HEK293T (cell line): ENCODE results near the gene FHIT.

ENCODE experiments used
- CTCF ChIA-PET: fragments of 350-600 bp; formaldehyde crosslinking; extraction: SDS; loops from one replicate; lab custom pipeline; 2021; ENCODE audit warnings: antibody characterized with exemption, inconsistent platforms; lab: Yijun Ruan, JAX
- POLR2A ChIA-PET: fragments of 350-600 bp; formaldehyde crosslinking; extraction: SDS; loops from one replicate; lab custom pipeline; 2020; ENCODE audit warnings: antibody characterized with exemption, inconsistent platforms; lab: Yijun Ruan, JAX
- DNase-seq: peaks from one replicate; pipeline ENCODE4 v3.0.0; 2012; ENCODE audit warnings: mixed read lengths; ENCODE audit errors: extremely low spot score
- ARNT ChIP-seq: fragments of 450-650 bp; IDR thresholded peaks from 2 replicates; pipeline ENCODE4 v1.6.1; 2017; ENCODE audit warnings: mild to moderate bottlenecking
- BHLHE40 ChIP-seq: fragments of 450-650 bp; IDR thresholded peaks from 2 replicates; pipeline ENCODE4 v1.6.1; 2016; ENCODE audit warnings: mild to moderate bottlenecking, moderate library complexity, borderline replicate concordance
- CTBP1 ChIP-seq: fragments of 450-650 bp; IDR thresholded peaks from 2 replicates; pipeline ENCODE4 v1.6.1; 2016; ENCODE audit warnings: borderline replicate concordance
- ELF4 ChIP-seq: fragments of 450-650 bp; IDR thresholded peaks from 2 replicates; pipeline ENCODE4 v1.6.1; 2017; ENCODE audit warnings: antibody characterized with exemption
- FOXA1 ChIP-seq: fragments of 450-650 bp; IDR thresholded peaks from 2 replicates; pipeline ENCODE4 v1.6.1; 2016; ENCODE audit warnings: mild to moderate bottlenecking
- FOXK2 ChIP-seq: fragments of 450-650 bp; IDR thresholded peaks from 2 replicates; pipeline ENCODE4 v1.6.1; 2016; ENCODE audit warnings: mild to moderate bottlenecking
- FOXM1 ChIP-seq: fragments of 450-650 bp; IDR thresholded peaks from 2 replicates; pipeline ENCODE4 v1.6.1; 2017; ENCODE audit warnings: mild to moderate bottlenecking, borderline replicate concordance
- HDGF ChIP-seq: fragments of 450-650 bp; IDR thresholded peaks from 2 replicates; pipeline ENCODE4 v1.6.1; 2017; ENCODE audit warnings: antibody characterized with exemption, borderline replicate concordance
- L3MBTL2 ChIP-seq: fragments of 450-650 bp; conservative IDR thresholded peaks from 2 replicates; pipeline ENCODE4 v1.6.1; 2016; ENCODE audit warnings: mild to moderate bottlenecking
- LEF1 ChIP-seq: fragments of 450-650 bp; IDR thresholded peaks from 2 replicates; pipeline ENCODE4 v1.6.1; 2017; ENCODE audit warnings: mild to moderate bottlenecking, borderline replicate concordance
- NFRKB ChIP-seq: fragments of 450-650 bp; IDR thresholded peaks from 2 replicates; pipeline ENCODE4 v1.6.1; 2016; ENCODE audit warnings: mild to moderate bottlenecking, moderate library complexity
- SP1 ChIP-seq: fragments of 450-650 bp; IDR thresholded peaks from 2 replicates; pipeline ENCODE4 v1.6.1; 2017
- SUZ12 ChIP-seq: fragments of 450-650 bp; IDR thresholded peaks from 2 replicates; pipeline ENCODE4 v1.6.1; 2016; ENCODE audit warnings: mild to moderate bottlenecking
- TARDBP ChIP-seq: fragments of 450-650 bp; IDR thresholded peaks from 2 replicates; pipeline ENCODE4 v1.6.1; 2016
- ZNF384 ChIP-seq: fragments of 450-650 bp; IDR thresholded peaks from 2 replicates; pipeline ENCODE4 v1.6.1; 2016
- TF ChIP-seq, protein P1 (sequence below): fragments of 450-650 bp; IDR thresholded peaks from 2 replicates; pipeline ENCODE4 v1.6.1; 2016

Gene FHIT

DNA sequence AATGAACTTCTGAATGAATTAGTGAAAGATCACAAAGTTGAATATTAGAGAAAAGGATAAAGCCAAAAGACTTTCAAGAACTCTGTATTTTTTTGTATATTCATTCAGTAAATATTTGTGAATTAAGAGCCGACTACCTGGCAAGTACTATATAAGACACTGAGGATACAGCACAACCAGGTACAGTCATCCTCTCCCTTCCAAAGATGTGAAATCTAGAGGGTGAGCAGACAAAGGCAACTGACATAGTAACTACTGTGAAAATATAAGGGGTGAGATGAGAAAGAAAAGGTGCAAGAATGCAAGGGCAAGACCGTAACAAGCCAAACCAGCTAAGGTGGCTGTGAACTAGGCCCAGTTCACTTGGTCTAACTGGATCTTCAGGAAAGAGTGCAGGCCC is 1226.9 kb downstream of the FHIT start:
- TF ChIP-seq SUZ12 (no peak), FOXK2 (no peak), L3MBTL2 (no peak), ARNT (no peak), ELF4 (no peak), BHLHE40 (no peak), SP1 (no peak), NFRKB (no peak), FOXA1 (no peak), TARDBP (no peak), HDGF (no peak), LEF1 (no peak), FOXM1 (no peak)
- TF ChIP-seq, protein P1, sequence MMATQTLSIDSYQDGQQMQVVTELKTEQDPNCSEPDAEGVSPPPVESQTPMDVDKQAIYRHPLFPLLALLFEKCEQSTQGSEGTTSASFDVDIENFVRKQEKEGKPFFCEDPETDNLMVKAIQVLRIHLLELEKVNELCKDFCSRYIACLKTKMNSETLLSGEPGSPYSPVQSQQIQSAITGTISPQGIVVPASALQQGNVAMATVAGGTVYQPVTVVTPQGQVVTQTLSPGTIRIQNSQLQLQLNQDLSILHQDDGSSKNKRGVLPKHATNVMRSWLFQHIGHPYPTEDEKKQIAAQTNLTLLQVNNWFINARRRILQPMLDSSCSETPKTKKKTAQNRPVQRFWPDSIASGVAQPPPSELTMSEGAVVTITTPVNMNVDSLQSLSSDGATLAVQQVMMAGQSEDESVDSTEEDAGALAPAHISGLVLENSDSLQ = no peak
- ChIA-PET POLR2A (no interaction called here), CTCF (no interaction called here)
- DNase-seq = no peak

DNA sequence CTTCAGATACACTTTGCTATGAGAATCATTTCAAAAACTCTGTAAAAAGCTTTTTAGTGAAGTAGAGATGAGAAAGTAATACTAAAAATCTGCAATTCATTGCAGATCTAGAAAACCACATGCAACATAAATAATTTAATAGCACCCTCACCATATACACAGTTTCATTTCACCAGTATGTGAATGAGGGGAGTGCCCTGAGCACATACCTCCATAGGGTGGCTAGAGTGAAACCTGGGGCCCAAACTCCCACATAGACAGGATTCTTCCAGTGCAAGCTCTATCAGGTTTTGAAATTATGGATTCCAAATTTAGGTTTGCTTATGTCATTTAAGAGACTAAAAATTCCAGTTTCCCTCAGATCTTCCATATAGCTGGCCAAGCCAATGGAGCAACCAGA is 1228.1 kb downstream of the FHIT start:
- TF ChIP-seq ZNF384 (no peak), ELF4 (no peak), CTBP1 (no peak)
- ChIA-PET CTCF (no interaction called here), POLR2A (no interaction called here)
- DNase-seq = no peak

- POLR2A ChIA-PET = no interaction called here
- CTCF ChIA-PET = no interaction called here
- no peak for DNase-seq
- no peak for TF ChIP-seq L3MBTL2
- no peak for TF ChIP-seq TARDBP
- TF ChIP-seq FOXM1 = no peak
- TF ChIP-seq LEF1 = no peak
- no peak for TF ChIP-seq ZNF384
- no peak for TF ChIP-seq FOXK2
- TF ChIP-seq FOXA1 = no peak
- TF ChIP-seq NFRKB = no peak
- TF ChIP-seq ELF4 = no peak
- TF ChIP-seq SP1 = no peak
- no peak for TF ChIP-seq CTBP1
- TF ChIP-seq BHLHE40 = no peak
Measured at GRCh38 chr3:60017631-60018030, 1233.6 kb downstream of the FHIT start.

GRCh38 chr3:60015032-60015705 is 1236.1 kb downstream of the FHIT start:
- no peak for DNase-seq
- ChIA-PET POLR2A (no interaction called here), CTCF (no interaction called here)
- TF ChIP-seq BHLHE40 = no peak
- TF ChIP-seq SUZ12 = no peak
- TF ChIP-seq LEF1 = no peak
- no peak for TF ChIP-seq SP1
- no peak for TF ChIP-seq L3MBTL2
- no peak for TF ChIP-seq ZNF384
- TF ChIP-seq ARNT = no peak
- TF ChIP-seq FOXK2 = no peak
- TF ChIP-seq FOXA1 = no peak
- no peak for TF ChIP-seq TARDBP
- no peak for TF ChIP-seq HDGF
- TF ChIP-seq, protein P1 = no peak
- no peak for TF ChIP-seq NFRKB
- no peak for TF ChIP-seq ELF4

DNA sequence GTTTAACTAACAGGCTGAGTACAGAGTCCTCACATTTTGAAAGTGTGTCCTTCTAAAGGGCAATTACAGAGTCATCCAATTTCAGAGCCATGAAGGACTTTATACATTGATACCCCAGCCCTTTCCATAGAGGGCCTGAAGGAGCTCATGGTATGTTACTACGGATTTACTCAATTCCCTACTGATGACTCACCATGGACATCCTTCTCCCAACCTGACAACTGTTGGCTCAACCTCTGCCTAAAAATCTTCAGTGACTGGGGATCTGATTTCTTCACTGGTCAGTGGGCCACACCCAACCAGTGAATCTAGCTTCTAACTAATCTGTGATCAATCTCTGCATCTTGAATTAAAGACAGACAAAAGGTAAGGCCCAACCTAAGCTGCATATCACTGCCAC is 1238.0 kb downstream of the FHIT start:
- no peak for TF ChIP-seq BHLHE40
- TF ChIP-seq FOXK2 = no peak
- no peak for TF ChIP-seq ZNF384
- no peak for TF ChIP-seq FOXA1
- no peak for TF ChIP-seq HDGF
- TF ChIP-seq ELF4 = no peak
- TF ChIP-seq LEF1 = no peak
- no peak for TF ChIP-seq NFRKB
- TF ChIP-seq CTBP1 = no peak
- TF ChIP-seq ARNT = no peak
- no peak for TF ChIP-seq FOXM1
- no peak for TF ChIP-seq L3MBTL2
- TF ChIP-seq TARDBP = no peak
- no peak for TF ChIP-seq SP1
- TF ChIP-seq, protein P1 = no peak
- no peak for TF ChIP-seq SUZ12
- no peak for DNase-seq
- POLR2A ChIA-PET = no interaction called here
- CTCF ChIA-PET = no interaction called here

DNA sequence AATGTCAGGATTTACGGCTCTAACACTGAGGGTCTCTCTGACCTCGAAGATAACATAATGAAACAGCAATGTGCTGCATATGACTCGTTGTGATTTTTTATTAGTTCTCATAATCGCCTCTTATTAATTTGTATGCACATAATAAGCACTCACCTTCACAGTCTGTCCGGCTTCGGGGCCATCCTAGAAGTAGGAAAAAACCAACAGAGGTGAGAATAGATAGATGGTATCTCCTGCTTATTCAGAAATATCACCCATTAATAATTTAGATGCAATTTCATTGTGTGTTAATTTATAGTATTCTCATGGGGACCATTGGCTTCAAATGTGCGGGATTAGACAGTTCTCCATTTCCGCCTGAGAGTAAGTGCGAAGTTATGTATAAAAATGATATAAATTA is 1240.0 kb downstream of the FHIT start:
- no peak for TF ChIP-seq ZNF384
- no peak for TF ChIP-seq SP1
- no peak for TF ChIP-seq BHLHE40
- no peak for TF ChIP-seq FOXM1
- TF ChIP-seq, protein P1 = no peak
- TF ChIP-seq FOXK2 = no peak
- no peak for TF ChIP-seq ELF4
- ChIA-PET CTCF (no interaction called here), POLR2A (no interaction called here)
- DNase-seq = no peak
